H9 (cell line): ENCODE data around the gene CENPA. TPM values are rescaled to one million over a fixed set of nuclear protein-coding genes. Genes with fewer than 3 reads are reported as not detected.

Source experiments
- DNase-seq: peaks from one replicate; pipeline ENCODE4 v3.0.0-alpha.2; 2017
- H2AFZ ChIP-seq: one replicate; pipeline ENCODE4 v1.6.1; 2013; ENCODE audit warnings: mild to moderate bottlenecking, low read length, control low read depth, moderate library complexity
- H2AK5ac ChIP-seq: 2 replicates; pipeline ENCODE4 v1.6.1; 2013; ENCODE audit warnings: low read length, control low read depth, mixed read lengths; ENCODE audit not compliant: insufficient read length
- H2BK120ac ChIP-seq: one replicate; pipeline ENCODE4 v1.6.1; 2013; ENCODE audit warnings: low read depth, mild to moderate bottlenecking, low read length, control low read depth, inconsistent platforms; ENCODE audit not compliant: poor library complexity, severe bottlenecking
- H2BK12ac ChIP-seq: 2 replicates; pipeline ENCODE4 v1.6.1; 2013; ENCODE audit warnings: low read length, control low read depth, mixed read lengths, low read depth; ENCODE audit not compliant: insufficient read length
- H2BK15ac ChIP-seq: 2 replicates; pipeline ENCODE4 v1.6.1; 2013; ENCODE audit warnings: low read depth, low read length, control low read depth
- H2BK20ac ChIP-seq: one replicate; pipeline ENCODE4 v1.6.1; 2013; ENCODE audit warnings: low read depth, mild to moderate bottlenecking, low read length, control low read depth, inconsistent platforms; ENCODE audit not compliant: poor library complexity, severe bottlenecking
- H2BK5ac ChIP-seq: 2 replicates; pipeline ENCODE4 v1.6.1; 2013; ENCODE audit warnings: low read length, control low read depth, mixed read lengths; ENCODE audit not compliant: insufficient read length
- H3K14ac ChIP-seq: 2 replicates; pipeline ENCODE4 v1.6.1; 2013; ENCODE audit warnings: low read length, control low read depth; ENCODE audit not compliant: insufficient read depth
- H3K18ac ChIP-seq: 2 replicates; pipeline ENCODE4 v1.6.1; 2013; ENCODE audit warnings: low read depth, mild to moderate bottlenecking, mixed read lengths, low read length, control low read depth; ENCODE audit not compliant: insufficient read length
- H3K23ac ChIP-seq: 2 replicates; pipeline ENCODE4 v1.6.1; 2013; ENCODE audit warnings: low read length, control low read depth, mixed read lengths, low read depth; ENCODE audit not compliant: insufficient read length
- H3K23me2 ChIP-seq: 2 replicates; pipeline ENCODE4 v1.6.1; 2013; ENCODE audit warnings: low read depth, mild to moderate bottlenecking, mixed read lengths, low read length, control low read depth; ENCODE audit not compliant: insufficient read length, poor library complexity, severe bottlenecking
- H3K27ac ChIP-seq: 2 replicates; pipeline ENCODE4 v1.5.1; 2013; ENCODE audit warnings: low read length, control low read depth, mixed read lengths, low read depth; ENCODE audit not compliant: insufficient read length
- H3K27me3 ChIP-seq: 2 replicates; pipeline ENCODE4 v1.6.1; 2013; ENCODE audit warnings: low read length, control low read depth, inconsistent platforms; ENCODE audit not compliant: insufficient read depth
- H3K4ac ChIP-seq: 2 replicates; pipeline ENCODE4 v1.6.1; 2013; ENCODE audit warnings: low read depth, mild to moderate bottlenecking, control low read depth, inconsistent platforms, low read length, moderate library complexity
- H3K4me1 ChIP-seq: 2 replicates; pipeline ENCODE4 v1.6.1; 2013; ENCODE audit warnings: low read length, control low read depth, inconsistent platforms; ENCODE audit not compliant: insufficient read depth
- H3K4me2 ChIP-seq: 2 replicates; pipeline ENCODE4 v1.6.1; 2013; ENCODE audit warnings: low read length, control low read depth, mixed read lengths; ENCODE audit not compliant: insufficient read length, insufficient read depth
- H3K56ac ChIP-seq: 2 replicates; pipeline ENCODE4 v1.6.1; 2013; ENCODE audit warnings: low read depth, mild to moderate bottlenecking, mixed read lengths, low read length, control low read depth; ENCODE audit not compliant: insufficient read length
- H3K79me1 ChIP-seq: 2 replicates; pipeline ENCODE4 v1.6.1; 2013; ENCODE audit warnings: low read depth, mild to moderate bottlenecking, moderate library complexity, low read length, control low read depth, inconsistent platforms; ENCODE audit not compliant: insufficient read depth, poor library complexity, severe bottlenecking
- H3K79me2 ChIP-seq: 2 replicates; pipeline ENCODE4 v1.6.1; 2013; ENCODE audit warnings: low read length, control low read depth, inconsistent platforms; ENCODE audit not compliant: insufficient read depth
- H3K9ac ChIP-seq: 2 replicates; pipeline ENCODE4 v1.6.1; 2013; ENCODE audit warnings: low read length, control low read depth, mixed read lengths; ENCODE audit not compliant: insufficient read length; ENCODE audit errors: extremely low read depth
- H3K9me3 ChIP-seq: one replicate; pipeline ENCODE4 v1.6.1; 2013; ENCODE audit warnings: low read depth, low read length, inconsistent platforms; ENCODE audit not compliant: control insufficient read depth
- H3T11ph ChIP-seq: one replicate; pipeline ENCODE4 v1.6.1; 2013; ENCODE audit warnings: mild to moderate bottlenecking, low read length, control low read depth, inconsistent platforms
- H4K20me1 ChIP-seq: one replicate; pipeline ENCODE4 v1.6.1; 2013; ENCODE audit not compliant: control insufficient read depth, insufficient read length, insufficient read depth
- H4K5ac ChIP-seq: 2 replicates; pipeline ENCODE4 v1.6.1; 2013; ENCODE audit warnings: low read depth, mild to moderate bottlenecking, mixed read lengths, low read length, control low read depth; ENCODE audit not compliant: insufficient read length
- H4K8ac ChIP-seq: replicated peaks from 2 replicates; pipeline ENCODE4 v1.6.1; 2013; ENCODE audit warnings: low read length, control low read depth, mixed read lengths, low read depth; ENCODE audit not compliant: insufficient read length
- H4K91ac ChIP-seq: 2 replicates; pipeline ENCODE4 v1.6.1; 2013; ENCODE audit warnings: low read depth, mild to moderate bottlenecking, moderate library complexity, mixed read lengths, low read length, control low read depth; ENCODE audit not compliant: insufficient read length
- H3K27ac Mint-ChIP-seq, 3 experiments: 2 replicates in 2 of 3; 3 replicates in 1 of 3; pipeline ENCODE4 v1.8.0; 2020 to 2021; ENCODE audit warnings: mixed read lengths in 3 of 3, mild to moderate bottlenecking in 1 of 3, moderate library complexity in 1 of 3
- H3K27me3 Mint-ChIP-seq: 2 replicates; pipeline ENCODE4 v1.8.0; 2021; ENCODE audit warnings: low read depth, mild to moderate bottlenecking, moderate library complexity, mixed read lengths
- H3K36me3 Mint-ChIP-seq, 3 experiments: 2 replicates in 2 of 3; 3 replicates in 1 of 3; pipeline ENCODE4 v1.8.0; 2020 to 2021; ENCODE audit warnings: low read depth in 3 of 3, mixed read lengths in 3 of 3; ENCODE audit not compliant: insufficient read depth in 1 of 3
- H3K4me1 Mint-ChIP-seq, 2 experiments: 2 replicates each; pipeline ENCODE4 v1.8.0; 2020; ENCODE audit warnings: mixed read lengths in 2 of 2
- H3K4me3 Mint-ChIP-seq, 2 experiments: 2 replicates in 1 of 2; 3 replicates in 1 of 2; pipeline ENCODE4 v1.8.0; 2020 to 2021; ENCODE audit warnings: mild to moderate bottlenecking in 2 of 2, mixed read lengths in 2 of 2, moderate library complexity in 1 of 2
- H3K9me3 Mint-ChIP-seq, 2 experiments: 2 replicates in 1 of 2; 3 replicates in 1 of 2; pipeline ENCODE4 v1.8.0; 2020; ENCODE audit warnings: mild to moderate bottlenecking in 2 of 2, mixed read lengths in 2 of 2, moderate library complexity in 1 of 2
- CTCF ChIP-seq: fragments of 200-600 bp; sonication (generic); conservative IDR thresholded peaks from 3 replicates; pipeline ENCODE4 v1.8.0; 2021; ENCODE audit warnings: antibody characterized with exemption, mild to moderate bottlenecking
- WGBS: extraction: QIAGEN DNeasy Blood & Tissue Kit; methylation state at CpG from one replicate; pipeline ENCODE4 v1.1.7; 2013; ENCODE audit warnings: missing lambda C conversion rate, low lambda C conversion rate, mixed read lengths; ENCODE audit not compliant: insufficient read length; ENCODE audit errors: extremely low coverage; 5-methylcytosine and 5-hydroxymethylcytosine counted together
- total RNA-seq: library from RNA; stranded (reverse); gene quantifications from 2 replicates; pipeline ENCODE4 v1.2.1, GENCODE V29; 2021

Gene CENPA
- total RNA-seq, 1 experiment from 2014 or later, result 19.3 TPM

GRCh38 chr2:26745609-26746327 is 40.1 kb upstream of the CENPA start:
- no peaks in the 10 kb centered on the region; a peak in 1 of 7 replicates for H3K36me3 Mint-ChIP-seq
- peak; percentile 95 for TF ChIP-seq CTCF
- no peaks in the 10 kb centered on the region for H3K79me2 ChIP-seq
- H3K23ac ChIP-seq, result no peak overlapping the region
- H3K27me3 Mint-ChIP-seq, result peaks cover 57% of the 10 kb centered on the region
- H2BK20ac ChIP-seq, result no peak overlapping the region
- no peak overlapping the region for H3K56ac ChIP-seq
- no peaks in the 10 kb centered on the region for H3K23me2 ChIP-seq
- no peak overlapping the region for H3K4me3 Mint-ChIP-seq
- H3K18ac ChIP-seq, result no peak overlapping the region
- H3K27ac Mint-ChIP-seq, result no peak overlapping the region
- no peak overlapping the region for H2BK12ac ChIP-seq
- H3T11ph ChIP-seq, result no peak overlapping the region
- DNase-seq, result peak; percentile 81
- no CpG with 5 or more reads among the region's 9 CpGs for WGBS
- no peak overlapping the region for H3K27ac ChIP-seq
- no peak overlapping the region for H2BK120ac ChIP-seq
- H3K79me1 ChIP-seq, result no peaks in the 10 kb centered on the region
- H3K9me3 Mint-ChIP-seq, result no peaks in the 10 kb centered on the region; a peak in 1 of 5 replicates
- no peak overlapping the region for H3K4me2 ChIP-seq
- peaks cover 17% of the 10 kb centered on the region in 2 experiments for H3K4me1 Mint-ChIP-seq
- no peaks in the 10 kb centered on the region for H3K27me3 ChIP-seq
- H4K91ac ChIP-seq, result no peak overlapping the region
- no peaks in the 10 kb centered on the region for H3K9me3 ChIP-seq
- no peak overlapping the region for H2AK5ac ChIP-seq
- H3K4me1 ChIP-seq, result no peaks in the 10 kb centered on the region; the same call in 1 of the 2 replicates
- no peak overlapping the region for H4K8ac ChIP-seq
- no peak overlapping the region for H2BK5ac ChIP-seq
- H3K14ac ChIP-seq, result no peak overlapping the region
- no peaks in the 10 kb centered on the region for H4K20me1 ChIP-seq
- H3K4ac ChIP-seq, result no peak overlapping the region
- no peak overlapping the region for H3K9ac ChIP-seq
- H2AFZ ChIP-seq, result no peak overlapping the region
- H4K5ac ChIP-seq, result no peak overlapping the region
- H2BK15ac ChIP-seq, result no peak overlapping the region
